SK-N-SH treated with all-trans-retinoic acid at 6 μM for 48 hours (cell line): Measurements from ENCODE around the gene IQCM.
A peak's percentile ranks its signal among the peaks of the same experiment; 100 is the strongest.

ENCODE experiments used
- ATAC-seq: fragments of 200-7000 bp; cut with Tn5 transposase; 3 replicates; pipeline ENCODE4 v1.9.1; 2020; ENCODE audit warnings: mild to moderate bottlenecking, moderate library complexity
- ARNTL ChIP-seq: fragments of 450-650 bp; formaldehyde crosslinking; IDR thresholded peaks from 2 replicates; pipeline ENCODE4 v1.5.0; 2020; ENCODE audit warnings: low read depth, mild to moderate bottlenecking, moderate library complexity, borderline replicate concordance
- BACH2 ChIP-seq: fragments of 250-450 bp; sonication (Bioruptor Pico); IDR thresholded peaks from 2 replicates; pipeline ENCODE4 v1.9.0; 2021; ENCODE audit warnings: mild to moderate bottlenecking, borderline replicate concordance
- CSDC2 ChIP-seq: fragments of 250-450 bp; sonication (Bioruptor Pico); IDR thresholded peaks from 2 replicates; pipeline ENCODE4 v1.5.0; 2020; ENCODE audit warnings: mild to moderate bottlenecking, moderate library complexity
- ESRRG ChIP-seq: fragments of 250-450 bp; sonication (Bioruptor Pico); IDR thresholded peaks from 2 replicates; pipeline ENCODE4 v1.6.1; 2021; ENCODE audit warnings: mild to moderate bottlenecking
- GLIS3 ChIP-seq: fragments of 250-450 bp; sonication (Bioruptor Pico); IDR thresholded peaks from 2 replicates; pipeline ENCODE4 v1.5.0; 2020; ENCODE audit warnings: mild to moderate bottlenecking, moderate library complexity
- ISL1 ChIP-seq: fragments of 250-450 bp; sonication (Bioruptor Pico); IDR thresholded peaks from 2 replicates; pipeline ENCODE4 v2.1.2; 2022; ENCODE audit warnings: mild to moderate bottlenecking, moderate library complexity
- OSR1 ChIP-seq: fragments of 250-450 bp; sonication (Bioruptor Pico); IDR thresholded peaks from 2 replicates; pipeline ENCODE4 v1.8.0; 2022; ENCODE audit warnings: moderate library complexity, mild to moderate bottlenecking, inconsistent platforms
- RARB ChIP-seq: fragments of 250-450 bp; sonication (Bioruptor Pico); IDR thresholded peaks from 2 replicates; pipeline ENCODE4 v1.8.0; 2021; ENCODE audit warnings: mild to moderate bottlenecking, moderate library complexity
- SNAI2 ChIP-seq: fragments of 250-450 bp; sonication (Bioruptor Pico); IDR thresholded peaks from 2 replicates; pipeline ENCODE4 v1.5.0; 2020; ENCODE audit warnings: mild to moderate bottlenecking, moderate library complexity
- TCF4 ChIP-seq: fragments of 250-450 bp; sonication (Bioruptor Pico); IDR thresholded peaks from 2 replicates; pipeline ENCODE4 v1.8.0; 2021; ENCODE audit warnings: mild to moderate bottlenecking, moderate library complexity, borderline replicate concordance
- TOX ChIP-seq: fragments of 250-450 bp; sonication (Bioruptor Pico); IDR thresholded peaks from 2 replicates; pipeline ENCODE4 v1.8.0; 2021; ENCODE audit warnings: mild to moderate bottlenecking, moderate library complexity, borderline replicate concordance
- ZC3H10 ChIP-seq: fragments of 250-450 bp; sonication (Bioruptor Pico); IDR thresholded peaks from 2 replicates; pipeline ENCODE4 v1.5.1; 2021; ENCODE audit warnings: mild to moderate bottlenecking, moderate library complexity
- ZFP3 ChIP-seq: fragments of 250-450 bp; sonication (Bioruptor Pico); IDR thresholded peaks from 2 replicates; pipeline ENCODE4 v1.5.0; 2020; ENCODE audit warnings: mild to moderate bottlenecking, moderate library complexity
- ZFP30 ChIP-seq: fragments of 450-650 bp; formaldehyde crosslinking; IDR thresholded peaks from 2 replicates; pipeline ENCODE4 v1.5.0; 2022; ENCODE audit warnings: mild to moderate bottlenecking, moderate library complexity
- ZNF565 ChIP-seq: fragments of 450-650 bp; formaldehyde crosslinking; conservative IDR thresholded peaks from 2 replicates; pipeline ENCODE4 v1.5.0; 2020; ENCODE audit warnings: low read depth, mild to moderate bottlenecking, moderate library complexity
- ZNF8 ChIP-seq: fragments of 450-650 bp; formaldehyde crosslinking; IDR thresholded peaks from 2 replicates; pipeline ENCODE4 v1.5.0; 2020; ENCODE audit warnings: mild to moderate bottlenecking, moderate library complexity
- TF ChIP-seq, protein P1 (sequence below): fragments of 250-450 bp; sonication (Bioruptor Pico); IDR thresholded peaks from 2 replicates; pipeline ENCODE4 v1.5.1; 2021; ENCODE audit warnings: mild to moderate bottlenecking, moderate library complexity
- TF ChIP-seq, protein P2 (sequence below): fragments of 250-450 bp; sonication (Bioruptor Pico); IDR thresholded peaks from 2 replicates; pipeline ENCODE4 v1.8.0; 2021; ENCODE audit warnings: low read depth, mild to moderate bottlenecking, moderate library complexity, borderline replicate concordance
- TF ChIP-seq, protein P3 (sequence below): fragments of 250-450 bp; sonication (Bioruptor Pico); IDR thresholded peaks from 2 replicates; pipeline ENCODE4 v1.8.0; 2020; ENCODE audit warnings: mild to moderate bottlenecking, moderate library complexity, borderline replicate concordance
- TF ChIP-seq, protein P4 (sequence below): fragments of 250-450 bp; sonication (Bioruptor Pico); IDR thresholded peaks from 2 replicates; pipeline ENCODE4 v1.5.1; 2020; ENCODE audit warnings: low read depth, mild to moderate bottlenecking, moderate library complexity
- TF ChIP-seq, protein P5 (sequence below): fragments of 250-450 bp; sonication (Bioruptor Pico); IDR thresholded peaks from 2 replicates; pipeline ENCODE4 v1.5.0; 2020; ENCODE audit warnings: mild to moderate bottlenecking, moderate library complexity

The IQCM gene

DNA sequence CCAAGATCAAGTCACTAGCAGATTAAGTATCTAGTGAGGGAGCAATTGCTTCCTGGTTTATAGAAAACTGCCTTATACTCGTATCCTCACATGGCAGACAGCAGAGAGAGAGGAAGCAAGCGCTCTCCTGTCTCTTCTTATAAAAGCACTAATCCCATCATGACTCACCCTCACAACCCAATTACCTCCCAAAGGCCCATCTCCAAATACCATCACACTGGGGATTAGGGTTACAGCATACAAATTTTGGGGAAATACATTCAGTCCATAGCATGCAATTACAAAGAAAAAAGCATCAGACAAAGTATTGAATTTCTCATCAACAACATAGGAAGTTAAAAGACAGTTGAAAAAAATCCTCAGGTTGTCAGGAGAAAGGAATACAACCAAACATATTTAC lies 292.6 kb downstream of the IQCM start:
- TF ChIP-seq ZFP30 (CRISPR knock-in tag) (peak; percentile 78), RARB (CRISPR knock-in tag) (no peak)
- ATAC-seq: no peak

DNA sequence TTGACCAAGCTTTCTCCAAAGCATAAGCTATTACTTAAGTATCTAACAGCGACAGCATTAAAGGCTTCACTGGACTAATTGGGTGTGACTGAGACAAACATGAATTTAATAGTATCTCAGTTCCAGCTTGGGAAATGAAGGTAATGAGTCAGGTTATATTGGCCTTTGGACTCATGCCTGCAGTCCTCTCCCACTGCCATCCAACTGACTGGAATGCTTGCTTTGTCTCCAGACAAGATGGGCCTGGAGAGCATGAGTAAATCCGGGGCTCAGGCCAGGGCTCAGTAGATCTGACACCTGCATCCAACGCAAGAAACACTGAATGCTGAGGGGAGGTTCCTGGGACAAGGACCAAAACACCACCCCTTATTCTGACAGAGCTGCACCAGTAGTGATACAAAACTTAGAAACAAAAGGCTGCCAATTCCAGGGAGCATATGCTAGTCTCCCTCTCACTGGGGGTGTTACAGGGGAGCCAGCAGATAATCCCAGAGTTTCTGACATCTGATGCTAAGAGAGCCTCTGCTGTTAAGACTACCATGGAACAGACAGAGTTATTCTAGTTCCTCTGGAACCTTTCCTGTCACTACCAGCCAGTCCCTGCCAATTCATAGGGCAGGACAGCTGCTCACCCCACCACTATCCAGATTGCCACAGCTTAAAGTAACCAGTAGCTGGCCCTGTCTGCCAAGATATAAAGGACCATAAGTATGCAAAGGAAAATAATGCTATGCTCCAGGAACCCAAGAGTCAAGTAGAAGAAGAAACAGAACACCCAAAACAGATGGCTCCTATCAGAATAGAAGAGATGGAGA lies 293.8 kb downstream of the IQCM start:
- ATAC-seq: no peak
- TF ChIP-seq ESRRG (CRISPR knock-in tag) (no peak), BACH2 (CRISPR knock-in tag) (no peak), ZNF8 (CRISPR knock-in tag) (no peak), ZFP30 (CRISPR knock-in tag) (no peak), TOX (CRISPR knock-in tag) (no peak), OSR1 (CRISPR knock-in tag) (no peak), SNAI2 (no peak), ZNF565 (CRISPR knock-in tag) (no peak), CSDC2 (no peak), ZFP3 (CRISPR knock-in tag) (no peak), ARNTL (no peak), RARB (CRISPR knock-in tag) (no peak), ISL1 (CRISPR knock-in tag) (no peak)
- TF ChIP-seq, protein P1, sequence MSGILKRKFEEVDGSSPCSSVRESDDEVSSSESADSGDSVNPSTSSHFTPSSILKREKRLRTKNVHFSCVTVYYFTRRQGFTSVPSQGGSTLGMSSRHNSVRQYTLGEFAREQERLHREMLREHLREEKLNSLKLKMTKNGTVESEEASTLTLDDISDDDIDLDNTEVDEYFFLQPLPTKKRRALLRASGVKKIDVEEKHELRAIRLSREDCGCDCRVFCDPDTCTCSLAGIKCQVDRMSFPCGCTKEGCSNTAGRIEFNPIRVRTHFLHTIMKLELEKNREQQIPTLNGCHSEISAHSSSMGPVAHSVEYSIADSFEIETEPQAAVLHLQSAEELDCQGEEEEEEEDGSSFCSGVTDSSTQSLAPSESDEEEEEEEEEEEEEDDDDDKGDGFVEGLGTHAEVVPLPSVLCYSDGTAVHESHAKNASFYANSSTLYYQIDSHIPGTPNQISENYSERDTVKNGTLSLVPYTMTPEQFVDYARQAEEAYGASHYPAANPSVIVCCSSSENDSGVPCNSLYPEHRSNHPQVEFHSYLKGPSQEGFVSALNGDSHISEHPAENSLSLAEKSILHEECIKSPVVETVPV (CRISPR knock-in tag): no peak
- TF ChIP-seq, protein P2, sequence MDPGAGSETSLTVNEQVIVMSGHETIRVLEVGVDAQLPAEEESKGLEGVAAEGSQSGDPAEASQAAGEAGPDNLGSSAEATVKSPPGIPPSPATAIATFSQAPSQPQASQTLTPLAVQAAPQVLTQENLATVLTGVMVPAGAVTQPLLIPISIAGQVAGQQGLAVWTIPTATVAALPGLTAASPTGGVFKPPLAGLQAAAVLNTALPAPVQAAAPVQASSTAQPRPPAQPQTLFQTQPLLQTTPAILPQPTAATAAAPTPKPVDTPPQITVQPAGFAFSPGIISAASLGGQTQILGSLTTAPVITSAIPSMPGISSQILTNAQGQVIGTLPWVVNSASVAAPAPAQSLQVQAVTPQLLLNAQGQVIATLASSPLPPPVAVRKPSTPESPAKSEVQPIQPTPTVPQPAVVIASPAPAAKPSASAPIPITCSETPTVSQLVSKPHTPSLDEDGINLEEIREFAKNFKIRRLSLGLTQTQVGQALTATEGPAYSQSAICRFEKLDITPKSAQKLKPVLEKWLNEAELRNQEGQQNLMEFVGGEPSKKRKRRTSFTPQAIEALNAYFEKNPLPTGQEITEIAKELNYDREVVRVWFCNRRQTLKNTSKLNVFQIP (CRISPR knock-in tag): no peak
- TF ChIP-seq, protein P3, sequence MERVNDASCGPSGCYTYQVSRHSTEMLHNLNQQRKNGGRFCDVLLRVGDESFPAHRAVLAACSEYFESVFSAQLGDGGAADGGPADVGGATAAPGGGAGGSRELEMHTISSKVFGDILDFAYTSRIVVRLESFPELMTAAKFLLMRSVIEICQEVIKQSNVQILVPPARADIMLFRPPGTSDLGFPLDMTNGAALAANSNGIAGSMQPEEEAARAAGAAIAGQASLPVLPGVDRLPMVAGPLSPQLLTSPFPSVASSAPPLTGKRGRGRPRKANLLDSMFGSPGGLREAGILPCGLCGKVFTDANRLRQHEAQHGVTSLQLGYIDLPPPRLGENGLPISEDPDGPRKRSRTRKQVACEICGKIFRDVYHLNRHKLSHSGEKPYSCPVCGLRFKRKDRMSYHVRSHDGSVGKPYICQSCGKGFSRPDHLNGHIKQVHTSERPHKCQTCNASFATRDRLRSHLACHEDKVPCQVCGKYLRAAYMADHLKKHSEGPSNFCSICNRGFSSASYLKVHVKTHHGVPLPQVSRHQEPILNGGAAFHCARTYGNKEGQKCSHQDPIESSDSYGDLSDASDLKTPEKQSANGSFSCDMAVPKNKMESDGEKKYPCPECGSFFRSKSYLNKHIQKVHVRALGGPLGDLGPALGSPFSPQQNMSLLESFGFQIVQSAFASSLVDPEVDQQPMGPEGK (CRISPR knock-in tag): no peak
- TF ChIP-seq, all 23 proteins: peak for 0

DNA sequence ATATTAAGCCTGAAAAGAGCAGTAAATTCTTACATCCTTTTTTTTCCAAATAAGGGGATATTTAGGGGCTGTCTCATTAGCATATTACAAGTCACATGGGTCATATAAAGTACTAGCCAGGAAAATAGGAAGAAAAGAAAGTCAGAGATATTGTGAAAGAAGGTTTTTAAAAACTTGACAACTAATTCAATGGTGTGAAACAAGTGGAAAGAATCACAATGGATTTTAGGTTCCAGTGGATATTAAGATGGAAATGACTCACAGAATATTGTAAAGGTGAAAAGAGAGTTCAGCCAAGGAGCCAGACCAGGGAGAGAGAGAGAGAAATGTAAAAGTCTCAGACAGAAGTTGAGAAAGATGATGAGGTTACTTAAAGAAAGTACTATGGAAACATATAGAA lies 297.2 kb downstream of the IQCM start:
- TF ChIP-seq, protein P4, sequence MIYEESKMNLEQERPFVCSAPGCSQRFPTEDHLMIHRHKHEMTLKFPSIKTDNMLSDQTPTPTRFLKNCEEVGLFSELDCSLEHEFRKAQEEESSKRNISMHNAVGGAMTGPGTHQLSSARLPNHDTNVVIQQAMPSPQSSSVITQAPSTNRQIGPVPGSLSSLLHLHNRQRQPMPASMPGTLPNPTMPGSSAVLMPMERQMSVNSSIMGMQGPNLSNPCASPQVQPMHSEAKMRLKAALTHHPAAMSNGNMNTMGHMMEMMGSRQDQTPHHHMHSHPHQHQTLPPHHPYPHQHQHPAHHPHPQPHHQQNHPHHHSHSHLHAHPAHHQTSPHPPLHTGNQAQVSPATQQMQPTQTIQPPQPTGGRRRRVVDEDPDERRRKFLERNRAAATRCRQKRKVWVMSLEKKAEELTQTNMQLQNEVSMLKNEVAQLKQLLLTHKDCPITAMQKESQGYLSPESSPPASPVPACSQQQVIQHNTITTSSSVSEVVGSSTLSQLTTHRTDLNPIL (CRISPR knock-in tag): no peak
- TF ChIP-seq TCF4 (CRISPR knock-in tag): no peak
- no peak for TF ChIP-seq GLIS3 (CRISPR knock-in tag)
- no peak for TF ChIP-seq CSDC2
- TF ChIP-seq RARB (CRISPR knock-in tag): no peak
- TF ChIP-seq SNAI2: no peak
- no peak for ATAC-seq

DNA sequence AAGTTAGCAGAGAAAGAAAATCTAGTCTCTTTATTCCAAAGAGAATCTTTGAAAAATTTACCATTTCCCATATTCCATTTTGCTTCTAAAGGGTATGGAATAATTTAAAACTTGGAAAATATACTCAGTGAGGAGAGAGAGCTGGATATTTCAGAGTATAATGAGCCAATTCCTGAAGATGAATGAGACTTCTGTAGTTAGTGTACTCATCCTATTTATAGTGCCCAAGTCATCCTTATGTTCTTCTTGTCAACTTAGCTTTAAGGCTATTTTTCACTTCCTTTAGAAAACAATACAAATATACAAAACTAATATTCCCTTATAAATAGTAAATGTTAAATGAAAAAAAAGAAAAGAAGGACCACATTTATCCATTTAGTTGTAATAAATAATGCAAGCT lies 302.6 kb downstream of the IQCM start:
- ATAC-seq: no peak
- TF ChIP-seq ZNF8 (CRISPR knock-in tag): no peak
- no peak for TF ChIP-seq CSDC2
- TF ChIP-seq RARB (CRISPR knock-in tag): no peak
- no peak for TF ChIP-seq OSR1 (CRISPR knock-in tag)
- TF ChIP-seq, protein P3 (CRISPR knock-in tag): no peak
- no peak for TF ChIP-seq ZC3H10 (CRISPR knock-in tag)
- no peak for TF ChIP-seq TOX (CRISPR knock-in tag)
- TF ChIP-seq, protein P5, sequence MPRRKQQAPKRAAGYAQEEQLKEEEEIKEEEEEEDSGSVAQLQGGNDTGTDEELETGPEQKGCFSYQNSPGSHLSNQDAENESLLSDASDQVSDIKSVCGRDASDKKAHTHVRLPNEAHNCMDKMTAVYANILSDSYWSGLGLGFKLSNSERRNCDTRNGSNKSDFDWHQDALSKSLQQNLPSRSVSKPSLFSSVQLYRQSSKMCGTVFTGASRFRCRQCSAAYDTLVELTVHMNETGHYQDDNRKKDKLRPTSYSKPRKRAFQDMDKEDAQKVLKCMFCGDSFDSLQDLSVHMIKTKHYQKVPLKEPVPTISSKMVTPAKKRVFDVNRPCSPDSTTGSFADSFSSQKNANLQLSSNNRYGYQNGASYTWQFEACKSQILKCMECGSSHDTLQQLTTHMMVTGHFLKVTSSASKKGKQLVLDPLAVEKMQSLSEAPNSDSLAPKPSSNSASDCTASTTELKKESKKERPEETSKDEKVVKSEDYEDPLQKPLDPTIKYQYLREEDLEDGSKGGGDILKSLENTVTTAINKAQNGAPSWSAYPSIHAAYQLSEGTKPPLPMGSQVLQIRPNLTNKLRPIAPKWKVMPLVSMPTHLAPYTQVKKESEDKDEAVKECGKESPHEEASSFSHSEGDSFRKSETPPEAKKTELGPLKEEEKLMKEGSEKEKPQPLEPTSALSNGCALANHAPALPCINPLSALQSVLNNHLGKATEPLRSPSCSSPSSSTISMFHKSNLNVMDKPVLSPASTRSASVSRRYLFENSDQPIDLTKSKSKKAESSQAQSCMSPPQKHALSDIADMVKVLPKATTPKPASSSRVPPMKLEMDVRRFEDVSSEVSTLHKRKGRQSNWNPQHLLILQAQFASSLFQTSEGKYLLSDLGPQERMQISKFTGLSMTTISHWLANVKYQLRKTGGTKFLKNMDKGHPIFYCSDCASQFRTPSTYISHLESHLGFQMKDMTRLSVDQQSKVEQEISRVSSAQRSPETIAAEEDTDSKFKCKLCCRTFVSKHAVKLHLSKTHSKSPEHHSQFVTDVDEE (CRISPR knock-in tag): no peak
- no peak for TF ChIP-seq ZFP30 (CRISPR knock-in tag)
- no peak for TF ChIP-seq ZFP3 (CRISPR knock-in tag)
